HG03045 (cell line): Measurements from ENCODE around the gene ERVK3-1.
A peak's percentile ranks its signal among the peaks of the same experiment; 100 is the strongest.

Source experiments
- ATAC-seq: cut with Tn5 transposase; IDR thresholded peaks from one replicate; pipeline ENCODE4 v1.9.1; 2021; ENCODE audit warnings: mild to moderate bottlenecking, moderate library complexity; ENCODE audit not compliant: unreplicated experiment

Gene ERVK3-1

DNA sequence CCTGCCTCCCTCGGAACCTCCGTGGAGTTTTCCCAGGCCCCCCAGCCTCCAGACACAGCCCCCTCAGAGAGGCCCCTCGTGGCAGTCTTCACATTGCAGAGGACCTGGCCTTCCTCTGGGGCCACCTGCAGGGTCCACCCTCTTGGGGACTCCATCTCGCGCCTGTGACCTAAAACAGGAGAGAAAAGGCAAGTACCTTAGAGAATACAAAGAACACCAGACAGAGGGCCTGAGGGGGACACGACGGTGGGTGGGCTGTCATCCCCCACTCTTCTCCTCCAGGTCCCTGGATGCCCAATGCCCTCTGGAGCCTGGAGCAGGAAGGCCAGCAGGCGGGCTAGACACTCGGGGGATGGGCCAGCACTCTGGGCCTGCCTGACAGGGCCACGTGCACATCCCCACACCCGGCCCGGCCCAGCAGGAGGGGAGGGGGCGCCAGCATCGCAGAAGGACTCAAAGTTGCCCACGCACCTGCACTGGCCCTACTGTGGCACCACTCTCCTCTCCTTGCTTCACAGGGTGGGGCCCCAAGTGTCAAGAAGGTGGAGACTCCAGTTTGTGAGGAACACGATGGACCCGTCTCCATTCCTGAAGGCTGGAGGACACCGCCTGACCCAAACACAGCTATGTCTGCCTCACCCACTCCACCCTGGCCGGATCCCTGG lies 52.4 kb downstream of the ERVK3-1 start:
- ATAC-seq, result no peak

DNA sequence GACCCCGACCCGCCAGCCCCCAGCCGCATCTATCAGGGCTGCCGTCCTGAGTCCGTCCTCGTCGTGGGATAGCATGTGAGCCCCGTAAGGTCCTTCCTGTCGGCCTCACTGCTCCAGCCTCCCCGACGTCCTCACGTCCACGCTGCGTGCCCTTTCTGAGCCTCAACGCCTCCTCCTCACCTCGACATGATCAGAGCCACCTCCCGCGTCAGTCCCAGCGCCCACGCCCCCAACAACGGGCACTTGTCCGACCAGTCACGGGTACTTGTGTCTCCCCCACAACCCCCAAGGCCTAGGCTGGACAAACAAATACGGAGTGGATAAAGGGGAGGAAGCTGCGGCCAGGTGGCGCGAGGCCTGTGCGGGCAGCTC lies 56.7 kb downstream of the ERVK3-1 start:
- ATAC-seq, result peak; percentile 2

DNA sequence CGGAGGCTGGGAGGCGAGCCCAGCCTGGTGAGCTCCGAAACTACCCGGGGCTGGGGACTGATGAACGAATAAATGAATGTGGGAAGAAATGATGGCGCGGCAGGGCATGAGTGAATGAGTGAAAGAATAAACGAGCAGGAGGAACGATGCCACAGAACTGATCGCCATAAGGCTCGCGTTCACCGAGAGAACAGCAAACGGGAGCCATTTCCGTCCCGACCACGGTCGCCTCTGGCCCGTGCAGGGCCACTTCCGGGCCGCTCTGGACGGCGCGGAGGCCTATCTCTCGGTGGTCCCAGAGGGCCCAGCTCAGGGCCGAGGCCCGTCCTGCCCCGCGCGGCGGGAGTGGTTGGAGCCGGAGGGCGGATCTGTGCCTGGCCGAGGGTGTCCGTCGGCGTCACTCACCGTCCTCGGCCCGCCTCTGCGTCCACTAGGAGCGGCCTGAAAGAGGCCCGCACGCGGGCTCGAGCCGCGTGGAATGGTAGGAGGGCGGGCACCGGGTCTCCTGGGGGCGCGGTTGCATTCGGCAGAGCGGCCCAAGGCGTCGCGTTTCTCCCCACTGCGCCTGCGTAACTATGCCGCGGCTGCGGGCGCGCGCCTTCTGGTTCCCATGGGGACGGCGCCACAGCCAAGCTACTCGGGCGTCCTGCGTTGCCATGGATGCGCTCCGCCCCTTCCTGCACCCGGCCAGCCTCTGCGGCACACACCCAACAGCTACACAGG lies 57.3 kb downstream of the ERVK3-1 start, which contains the start of gene ZNF497:
Gene ZNF497 (minus strand): TSS at position 480 of the 723 bp plus-strand sequence. CDS start 5,116 bp downstream, outside the sequence.
- peak; percentile 88 for ATAC-seq

DNA sequence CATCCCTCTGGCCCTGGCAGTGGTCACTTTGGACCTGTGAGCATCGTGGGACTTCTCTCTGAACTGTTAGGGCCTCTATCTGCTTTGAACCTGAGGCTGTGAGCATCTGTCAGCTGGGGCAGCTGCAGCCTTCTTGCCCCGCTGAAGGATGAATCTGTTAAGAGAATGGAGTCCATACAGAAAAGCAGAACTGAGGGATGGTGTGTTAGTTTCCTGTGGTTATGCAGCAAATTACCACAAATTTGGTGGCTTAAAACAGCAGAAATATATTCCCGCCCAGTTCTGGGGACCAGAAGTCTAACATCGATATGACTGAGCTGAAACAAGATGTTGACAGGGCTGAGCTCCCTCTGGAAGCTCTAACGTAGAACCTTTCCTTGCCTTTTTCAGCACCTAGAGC lies 59.0 kb downstream of the ERVK3-1 start:
- ATAC-seq, result no peak
